Measurements from ENCODE around the gene RBP4.

GRCh38 chr10:93573924-93574323 is 27.1 kb downstream of the RBP4 start:
- TF ChIP-seq, protein P1, sequence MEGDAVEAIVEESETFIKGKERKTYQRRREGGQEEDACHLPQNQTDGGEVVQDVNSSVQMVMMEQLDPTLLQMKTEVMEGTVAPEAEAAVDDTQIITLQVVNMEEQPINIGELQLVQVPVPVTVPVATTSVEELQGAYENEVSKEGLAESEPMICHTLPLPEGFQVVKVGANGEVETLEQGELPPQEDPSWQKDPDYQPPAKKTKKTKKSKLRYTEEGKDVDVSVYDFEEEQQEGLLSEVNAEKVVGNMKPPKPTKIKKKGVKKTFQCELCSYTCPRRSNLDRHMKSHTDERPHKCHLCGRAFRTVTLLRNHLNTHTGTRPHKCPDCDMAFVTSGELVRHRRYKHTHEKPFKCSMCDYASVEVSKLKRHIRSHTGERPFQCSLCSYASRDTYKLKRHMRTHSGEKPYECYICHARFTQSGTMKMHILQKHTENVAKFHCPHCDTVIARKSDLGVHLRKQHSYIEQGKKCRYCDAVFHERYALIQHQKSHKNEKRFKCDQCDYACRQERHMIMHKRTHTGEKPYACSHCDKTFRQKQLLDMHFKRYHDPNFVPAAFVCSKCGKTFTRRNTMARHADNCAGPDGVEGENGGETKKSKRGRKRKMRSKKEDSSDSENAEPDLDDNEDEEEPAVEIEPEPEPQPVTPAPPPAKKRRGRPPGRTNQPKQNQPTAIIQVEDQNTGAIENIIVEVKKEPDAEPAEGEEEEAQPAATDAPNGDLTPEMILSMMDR (IDR thresholded peaks at IDR 0.05): no peak
- no peak for TF ChIP-seq EP300 (IDR thresholded peaks at IDR 0.05)
- no peak for TF ChIP-seq POLR2A (IDR thresholded peaks at IDR 0.05)
